Liver (tissue), 9 donors: ENCODE results near the gene PAXX. TPM values are rescaled to one million over a fixed set of nuclear protein-coding genes. Genes with fewer than 3 reads are reported as not detected.
A peak's percentile ranks its signal among the peaks of the same experiment; 100 is the strongest.

Experiments used
- DNase-seq: peaks from one replicate; pipeline ENCODE4 v3.0.0-alpha.2; 2017; ENCODE audit warnings: low spot score
- H3K27ac ChIP-seq, 2 donors: one replicate each; pipeline ENCODE4 v1.7.0; 2013; ENCODE audit warnings: inconsistent platforms in 2 of 2, low read length in 2 of 2, control low read depth in 1 of 2, low read depth in 1 of 2, mild to moderate bottlenecking in 1 of 2
- H3K27me3 ChIP-seq, 4 donors: one replicate each; pipeline versions ENCODE4 v1.6.1 to v1.7.0; 2013; ENCODE audit warnings: low read length in 3 of 4, inconsistent platforms in 1 of 4, mild to moderate bottlenecking in 1 of 4, moderate library complexity in 1 of 4; ENCODE audit not compliant: control insufficient read depth in 4 of 4, insufficient read depth in 4 of 4
- H3K36me3 ChIP-seq, 4 donors: one replicate each; pipeline versions ENCODE4 v1.6.1 to v1.7.0; 2013; ENCODE audit warnings: low read length in 3 of 4, mild to moderate bottlenecking in 3 of 4, low read depth in 1 of 4, moderate library complexity in 1 of 4; ENCODE audit not compliant: control insufficient read depth in 4 of 4, insufficient read depth in 3 of 4
- H3K4me1 ChIP-seq, 4 donors: one replicate each; pipeline versions ENCODE4 v1.6.1 to v1.7.0; 2013; ENCODE audit warnings: low read length in 3 of 4, mild to moderate bottlenecking in 3 of 4, moderate library complexity in 1 of 4; ENCODE audit not compliant: control insufficient read depth in 4 of 4, insufficient read depth in 4 of 4
- H3K4me3 ChIP-seq, 3 donors: one replicate each; pipeline versions ENCODE4 v1.6.1 to v1.7.0; 2013; ENCODE audit warnings: low read length in 3 of 3, control low read depth in 1 of 3, low read depth in 1 of 3, mild to moderate bottlenecking in 1 of 3
- H3K9ac ChIP-seq, 2 donors: one replicate each; pipeline ENCODE4 v1.7.0; 2013; ENCODE audit warnings: low read length in 2 of 2, mild to moderate bottlenecking in 2 of 2, moderate library complexity in 2 of 2, control low read depth in 1 of 2, low read depth in 1 of 2
- H3K9me3 ChIP-seq, 4 donors: one replicate each; pipeline versions ENCODE4 v1.6.1 to v1.7.0; 2013; ENCODE audit warnings: low read length in 3 of 4; ENCODE audit not compliant: control insufficient read depth in 4 of 4
- EGR1 ChIP-seq, 2 donors: IDR thresholded peaks; 2 replicates each; pipeline ENCODE4 v1.6.1; 2016 to 2018; ENCODE audit warnings: antibody characterized with exemption in 2 of 2, low read depth in 2 of 2
- FOXA1 ChIP-seq: IDR thresholded peaks from 2 replicates; pipeline ENCODE4 v1.6.1; 2016; ENCODE audit warnings: antibody characterized with exemption
- HNF4A ChIP-seq, 2 donors: conservative IDR thresholded peaks; 2 replicates each; pipeline ENCODE4 v1.6.1; 2016; ENCODE audit warnings: antibody characterized with exemption in 2 of 2, mild to moderate bottlenecking in 2 of 2
- HNF4G ChIP-seq: IDR thresholded peaks from 2 replicates; pipeline ENCODE4 v1.6.1; 2016; ENCODE audit warnings: antibody characterized with exemption
- JUND ChIP-seq, 2 donors: IDR thresholded peaks; 2 replicates each; pipeline ENCODE4 v1.6.1; 2016; ENCODE audit warnings: antibody characterized with exemption in 2 of 2
- NR2F2 ChIP-seq: IDR thresholded peaks from 2 replicates; pipeline ENCODE4 v1.6.1; 2016; ENCODE audit warnings: antibody characterized with exemption
- RXRA ChIP-seq, 2 donors: IDR thresholded peaks; 2 replicates each; pipeline ENCODE4 v1.6.1; 2017 to 2018; ENCODE audit warnings: antibody characterized with exemption in 2 of 2, mild to moderate bottlenecking in 1 of 2
- SP1 ChIP-seq: IDR thresholded peaks from 2 replicates; pipeline ENCODE4 v1.6.1; 2018; ENCODE audit warnings: antibody characterized with exemption, mild to moderate bottlenecking
- TAF1 ChIP-seq: conservative IDR thresholded peaks from 2 replicates; pipeline ENCODE4 v1.6.1; 2016; ENCODE audit warnings: antibody characterized with exemption, mild to moderate bottlenecking
- YY1 ChIP-seq: IDR thresholded peaks from 2 replicates; pipeline ENCODE4 v1.6.1; 2016; ENCODE audit warnings: antibody characterized with exemption, mild to moderate bottlenecking
- WGBS: extraction: QIAGEN DNeasy Blood & Tissue Kit; methylation state at CpG from one replicate; pipeline ENCODE4 v1.1.7; 2013; 5-methylcytosine and 5-hydroxymethylcytosine counted together
- polyA plus RNA-seq, 2 donors: library from polyadenylated mRNA; stranded (reverse) in 1 of 2; unstranded in 1 of 2; fragments of 200-250 nt in 1 of 2; fragments of >200 nt in 1 of 2; fragmentation: Nextera tagmentation in 1 of 2; extraction: Ambion mirVana in 1 of 2; gene quantifications; one replicate each; pipeline versions ENCODE4 v1.2.1 to v1.2.3, GENCODE V29; 2013 to 2015
- total RNA-seq, 2 donors: library from RNA; depleted of rRNA; stranded (reverse); fragments of >200 nt; gene quantifications; one replicate each; pipeline ENCODE4 v1.2.3, GENCODE V29; 2014
- TF ChIP-seq, protein P1 (sequence below): IDR thresholded peaks from 2 replicates; pipeline ENCODE4 v1.6.1; 2016; ENCODE audit warnings: antibody characterized with exemption
- TF ChIP-seq, protein P2 (sequence below): fragments of 150-350 bp; IDR thresholded peaks from 2 replicates; pipeline ENCODE4 v1.5.1; 2017; ENCODE audit warnings: improper control_type of control experiment, low read depth, low read length; ENCODE audit not compliant: missing input control
- TF ChIP-seq, protein P3 (sequence below): IDR thresholded peaks from 2 replicates; pipeline ENCODE4 v1.6.1; 2016; ENCODE audit warnings: antibody characterized with exemption, mild to moderate bottlenecking
- TF ChIP-seq, protein P4 (sequence below): IDR thresholded peaks from 2 replicates; pipeline ENCODE4 v1.6.1; 2016; ENCODE audit warnings: antibody characterized with exemption
- donor health status: healthy.
- donor health status: healthy.
- donor health status: healthy.
- donor health status: healthy.
- donor health status: healthy.

PAXX gene
- total and polyA plus RNA-seq, 4 donors: 7.3 to 34.1 (median 19.2) TPM

DNA sequence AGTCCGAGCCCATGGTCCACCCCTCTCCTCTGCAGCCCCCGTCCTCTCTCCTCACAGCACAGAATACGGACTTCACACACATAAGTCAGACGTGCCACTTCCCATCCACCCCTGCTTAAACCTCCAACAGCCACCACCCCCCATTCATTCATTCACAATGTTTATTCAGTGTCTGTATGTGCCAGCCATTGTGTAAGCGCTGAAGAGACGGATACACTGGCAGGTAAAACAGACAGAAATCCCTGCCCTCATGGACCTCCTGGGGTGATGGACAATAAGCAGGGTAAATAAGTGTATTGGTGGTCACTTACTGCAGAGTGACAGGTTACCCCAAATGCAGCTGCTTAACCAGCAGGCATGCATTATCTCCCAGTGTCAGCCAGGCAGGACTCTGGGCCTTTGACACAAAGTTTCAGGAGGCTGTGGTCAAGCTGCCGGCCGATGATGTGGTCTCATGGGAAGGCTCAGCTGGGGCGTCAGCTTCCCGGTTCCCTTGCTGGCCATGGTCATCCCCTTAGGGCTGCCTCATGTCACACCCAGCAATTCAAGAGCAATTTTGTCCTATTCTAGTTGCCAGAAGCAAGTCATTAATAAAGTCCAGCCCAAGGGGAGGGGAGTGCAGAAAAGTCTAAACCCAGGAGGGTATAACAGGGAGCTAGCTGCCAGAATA is 1.8 kb upstream of the PAXX start:
- no peaks in the 10 kb centered on the region for H3K9me3 ChIP-seq
- DNase-seq: no peak
- peaks cover 7 to 15% (median 11%) of the 10 kb centered on the region in 4 donors for H3K4me1 ChIP-seq
- no peak overlapping the region for H3K27ac ChIP-seq
- no peak overlapping the region for H3K4me3 ChIP-seq
- TF ChIP-seq, protein P1, sequence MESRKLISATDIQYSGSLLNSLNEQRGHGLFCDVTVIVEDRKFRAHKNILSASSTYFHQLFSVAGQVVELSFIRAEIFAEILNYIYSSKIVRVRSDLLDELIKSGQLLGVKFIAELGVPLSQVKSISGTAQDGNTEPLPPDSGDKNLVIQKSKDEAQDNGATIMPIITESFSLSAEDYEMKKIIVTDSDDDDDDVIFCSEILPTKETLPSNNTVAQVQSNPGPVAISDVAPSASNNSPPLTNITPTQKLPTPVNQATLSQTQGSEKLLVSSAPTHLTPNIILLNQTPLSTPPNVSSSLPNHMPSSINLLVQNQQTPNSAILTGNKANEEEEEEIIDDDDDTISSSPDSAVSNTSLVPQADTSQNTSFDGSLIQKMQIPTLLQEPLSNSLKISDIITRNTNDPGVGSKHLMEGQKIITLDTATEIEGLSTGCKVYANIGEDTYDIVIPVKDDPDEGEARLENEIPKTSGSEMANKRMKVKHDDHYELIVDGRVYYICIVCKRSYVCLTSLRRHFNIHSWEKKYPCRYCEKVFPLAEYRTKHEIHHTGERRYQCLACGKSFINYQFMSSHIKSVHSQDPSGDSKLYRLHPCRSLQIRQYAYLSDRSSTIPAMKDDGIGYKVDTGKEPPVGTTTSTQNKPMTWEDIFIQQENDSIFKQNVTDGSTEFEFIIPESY: no peak
- TF ChIP-seq RXRA (IDR thresholded peaks at IDR 0.05) (no peak), NR2F2 (no peak), SP1 (no peak), EGR1 (IDR thresholded peaks at IDR 0.05; ENCODE audit: low read depth in 2 of 2) (no peak)
- TF ChIP-seq, protein P2, sequence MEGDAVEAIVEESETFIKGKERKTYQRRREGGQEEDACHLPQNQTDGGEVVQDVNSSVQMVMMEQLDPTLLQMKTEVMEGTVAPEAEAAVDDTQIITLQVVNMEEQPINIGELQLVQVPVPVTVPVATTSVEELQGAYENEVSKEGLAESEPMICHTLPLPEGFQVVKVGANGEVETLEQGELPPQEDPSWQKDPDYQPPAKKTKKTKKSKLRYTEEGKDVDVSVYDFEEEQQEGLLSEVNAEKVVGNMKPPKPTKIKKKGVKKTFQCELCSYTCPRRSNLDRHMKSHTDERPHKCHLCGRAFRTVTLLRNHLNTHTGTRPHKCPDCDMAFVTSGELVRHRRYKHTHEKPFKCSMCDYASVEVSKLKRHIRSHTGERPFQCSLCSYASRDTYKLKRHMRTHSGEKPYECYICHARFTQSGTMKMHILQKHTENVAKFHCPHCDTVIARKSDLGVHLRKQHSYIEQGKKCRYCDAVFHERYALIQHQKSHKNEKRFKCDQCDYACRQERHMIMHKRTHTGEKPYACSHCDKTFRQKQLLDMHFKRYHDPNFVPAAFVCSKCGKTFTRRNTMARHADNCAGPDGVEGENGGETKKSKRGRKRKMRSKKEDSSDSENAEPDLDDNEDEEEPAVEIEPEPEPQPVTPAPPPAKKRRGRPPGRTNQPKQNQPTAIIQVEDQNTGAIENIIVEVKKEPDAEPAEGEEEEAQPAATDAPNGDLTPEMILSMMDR: no peak
- H3K36me3 ChIP-seq: peaks cover 0 to 3% (median 0%) of the 10 kb centered on the region in 4 donors
- no peaks in the 10 kb centered on the region for H3K27me3 ChIP-seq
- 82% methylated on average over 10 of the region's 10 CpGs for WGBS
- H3K9ac ChIP-seq: no peak overlapping the region

DNA sequence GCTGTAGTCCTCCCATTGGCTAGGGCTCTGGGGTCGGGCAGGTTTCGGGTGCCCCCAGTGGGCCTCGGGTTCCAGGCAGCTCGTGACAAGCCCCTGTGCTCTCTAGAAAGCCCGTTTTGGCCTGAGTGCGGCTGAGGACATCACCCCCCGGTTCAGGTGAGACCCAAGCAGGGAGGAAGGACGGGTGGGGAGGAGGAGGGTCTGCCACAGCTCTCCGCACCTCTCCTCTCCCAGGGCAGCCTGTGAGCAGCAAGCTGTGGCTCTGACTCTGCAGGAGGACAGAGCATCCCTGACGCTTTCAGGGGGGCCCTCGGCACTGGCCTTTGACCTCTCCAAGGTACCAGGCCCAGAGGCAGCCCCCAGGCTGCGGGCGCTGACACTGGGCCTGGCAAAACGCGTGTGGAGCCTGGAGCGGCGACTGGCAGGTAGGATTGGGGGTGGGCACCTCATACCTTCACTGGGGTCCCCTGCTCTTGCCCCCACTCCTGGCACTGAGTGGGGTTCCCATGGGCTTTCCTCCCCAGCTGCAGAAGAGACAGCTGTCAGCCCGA is 672 bp downstream of the PAXX start:
- whole genome bisulfite sequencing: 54% methylated on average over 18 of the region's 18 CpGs
- TF ChIP-seq EGR1 (IDR thresholded peaks at IDR 0.05; ENCODE audit: low read depth in 2 of 2) (no peak), YY1 (no peak), FOXA1 (no peak), RXRA (IDR thresholded peaks at IDR 0.05) (no peak), TAF1 (no peak), HNF4A (conservative IDR thresholded peaks at IDR 0.05) (no peak), HNF4G (no peak), JUND (IDR thresholded peaks at IDR 0.05) (no peak), SP1 (no peak)
- TF ChIP-seq, protein P3, sequence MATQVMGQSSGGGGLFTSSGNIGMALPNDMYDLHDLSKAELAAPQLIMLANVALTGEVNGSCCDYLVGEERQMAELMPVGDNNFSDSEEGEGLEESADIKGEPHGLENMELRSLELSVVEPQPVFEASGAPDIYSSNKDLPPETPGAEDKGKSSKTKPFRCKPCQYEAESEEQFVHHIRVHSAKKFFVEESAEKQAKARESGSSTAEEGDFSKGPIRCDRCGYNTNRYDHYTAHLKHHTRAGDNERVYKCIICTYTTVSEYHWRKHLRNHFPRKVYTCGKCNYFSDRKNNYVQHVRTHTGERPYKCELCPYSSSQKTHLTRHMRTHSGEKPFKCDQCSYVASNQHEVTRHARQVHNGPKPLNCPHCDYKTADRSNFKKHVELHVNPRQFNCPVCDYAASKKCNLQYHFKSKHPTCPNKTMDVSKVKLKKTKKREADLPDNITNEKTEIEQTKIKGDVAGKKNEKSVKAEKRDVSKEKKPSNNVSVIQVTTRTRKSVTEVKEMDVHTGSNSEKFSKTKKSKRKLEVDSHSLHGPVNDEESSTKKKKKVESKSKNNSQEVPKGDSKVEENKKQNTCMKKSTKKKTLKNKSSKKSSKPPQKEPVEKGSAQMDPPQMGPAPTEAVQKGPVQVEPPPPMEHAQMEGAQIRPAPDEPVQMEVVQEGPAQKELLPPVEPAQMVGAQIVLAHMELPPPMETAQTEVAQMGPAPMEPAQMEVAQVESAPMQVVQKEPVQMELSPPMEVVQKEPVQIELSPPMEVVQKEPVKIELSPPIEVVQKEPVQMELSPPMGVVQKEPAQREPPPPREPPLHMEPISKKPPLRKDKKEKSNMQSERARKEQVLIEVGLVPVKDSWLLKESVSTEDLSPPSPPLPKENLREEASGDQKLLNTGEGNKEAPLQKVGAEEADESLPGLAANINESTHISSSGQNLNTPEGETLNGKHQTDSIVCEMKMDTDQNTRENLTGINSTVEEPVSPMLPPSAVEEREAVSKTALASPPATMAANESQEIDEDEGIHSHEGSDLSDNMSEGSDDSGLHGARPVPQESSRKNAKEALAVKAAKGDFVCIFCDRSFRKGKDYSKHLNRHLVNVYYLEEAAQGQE: no peak
- TF ChIP-seq, protein P1: no peak
- TF ChIP-seq, protein P4, sequence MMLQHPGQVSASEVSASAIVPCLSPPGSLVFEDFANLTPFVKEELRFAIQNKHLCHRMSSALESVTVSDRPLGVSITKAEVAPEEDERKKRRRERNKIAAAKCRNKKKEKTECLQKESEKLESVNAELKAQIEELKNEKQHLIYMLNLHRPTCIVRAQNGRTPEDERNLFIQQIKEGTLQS: no peak
- DNase-seq: no peak

More for the DNA sequence above, 672 bp downstream of the PAXX start:
- Histone ChIP-seq H3K4me3 (peak overlapping the region; percentile 61 to 81 (median 79)), H3K27ac (peak overlapping the region in 1 of 2 donors; percentile 67), H3K4me1 (peaks cover 7 to 32% (median 15%) of the 10 kb centered on the region in 4 donors), H3K9ac (peak overlapping the region in 1 of 2 donors; percentile 92), H3K36me3 (peaks cover 0 to 3% (median 0%) of the 10 kb centered on the region in 4 donors), H3K9me3 (no peaks in the 10 kb centered on the region), H3K27me3 (no peaks in the 10 kb centered on the region)
